Vagina (tissue), 2 donors: Measurements from ENCODE around the gene ARL8B.

Experiments used
- POLR2A ChIP-seq, 2 donors: fragments of 450-650 bp; IDR thresholded peaks; one replicate each; pipeline ENCODE4 v1.6.1; 2017; ENCODE audit warnings: antibody characterized with exemption in 2 of 2, mild to moderate bottlenecking in 2 of 2, moderate library complexity in 2 of 2
- POLR2AphosphoS5 ChIP-seq, 2 donors: sonication (generic); formaldehyde crosslinking; IDR thresholded peaks; one replicate each; pipeline ENCODE4 v1.9.0; 2017; ENCODE audit warnings: antibody characterized with exemption in 2 of 2, mild to moderate bottlenecking in 2 of 2, low read depth in 1 of 2; ENCODE audit not compliant: insufficient read depth in 1 of 2
- TF ChIP-seq, protein P1 (sequence below), 3 experiments: fragments of 450-650 bp in 2 of 3; fragments of 200-600 bp in 1 of 3; sonication (generic) in 1 of 3; IDR thresholded peaks; one replicate each; pipeline ENCODE4 v1.5.1; 2017 to 2019; ENCODE audit warnings: antibody characterized with exemption in 3 of 3, mild to moderate bottlenecking in 2 of 3, moderate library complexity in 2 of 3

- TF ChIP-seq POLR2A (IDR thresholded peaks at IDR 0.05) (no peak), POLR2AphosphoS5 (IDR thresholded peaks at IDR 0.05; ENCODE audit: insufficient read depth in 1 of 2, low read depth in 1 of 2) (no peak)
- TF ChIP-seq, protein P1, sequence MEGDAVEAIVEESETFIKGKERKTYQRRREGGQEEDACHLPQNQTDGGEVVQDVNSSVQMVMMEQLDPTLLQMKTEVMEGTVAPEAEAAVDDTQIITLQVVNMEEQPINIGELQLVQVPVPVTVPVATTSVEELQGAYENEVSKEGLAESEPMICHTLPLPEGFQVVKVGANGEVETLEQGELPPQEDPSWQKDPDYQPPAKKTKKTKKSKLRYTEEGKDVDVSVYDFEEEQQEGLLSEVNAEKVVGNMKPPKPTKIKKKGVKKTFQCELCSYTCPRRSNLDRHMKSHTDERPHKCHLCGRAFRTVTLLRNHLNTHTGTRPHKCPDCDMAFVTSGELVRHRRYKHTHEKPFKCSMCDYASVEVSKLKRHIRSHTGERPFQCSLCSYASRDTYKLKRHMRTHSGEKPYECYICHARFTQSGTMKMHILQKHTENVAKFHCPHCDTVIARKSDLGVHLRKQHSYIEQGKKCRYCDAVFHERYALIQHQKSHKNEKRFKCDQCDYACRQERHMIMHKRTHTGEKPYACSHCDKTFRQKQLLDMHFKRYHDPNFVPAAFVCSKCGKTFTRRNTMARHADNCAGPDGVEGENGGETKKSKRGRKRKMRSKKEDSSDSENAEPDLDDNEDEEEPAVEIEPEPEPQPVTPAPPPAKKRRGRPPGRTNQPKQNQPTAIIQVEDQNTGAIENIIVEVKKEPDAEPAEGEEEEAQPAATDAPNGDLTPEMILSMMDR (IDR thresholded peaks at IDR 0.05) = no peak
Observed at GRCh38 chr3:5096336-5097008, 25.6 kb upstream of the ARL8B start.
